HEK293 (cell line): ENCODE measurements around the gene LTO1.

ENCODE experiments used
- CTCF ChIA-PET: fragments of 350-600 bp; formaldehyde crosslinking; extraction: SDS; loops from one replicate; lab custom pipeline; 2021; ENCODE audit warnings: antibody characterized with exemption; lab: Yijun Ruan, JAX
- POLR2A ChIA-PET: fragments of 300-600 bp; formaldehyde crosslinking; extraction: SDS; loops from one replicate; lab custom pipeline; 2020; ENCODE audit warnings: antibody characterized with exemption, inconsistent platforms; lab: Yijun Ruan, JAX
- H3K27ac ChIP-seq: fragments of 200-500 bp; sonication (Bioruptor generic); 2 replicates; pipeline ENCODE4 v1.5.1; 2014; ENCODE audit warnings: low read depth, low read length, control low read depth, inconsistent platforms; ENCODE audit errors: extremely low read depth
- H3K36me3 ChIP-seq, 2 experiments: fragments of 200-500 bp in 1 of 2; sonication (Bioruptor generic) in 1 of 2; 1 replicate in 1 of 2; 2 replicates in 1 of 2; pipeline ENCODE4 v1.5.1; 2014 to 2017; ENCODE audit warnings: inconsistent platforms in 2 of 2, low read length in 2 of 2; ENCODE audit not compliant: control insufficient read depth in 2 of 2, insufficient read depth in 1 of 2
- H3K4me1 ChIP-seq: fragments of 200-500 bp; sonication (Bioruptor generic); 2 replicates; pipeline ENCODE4 v1.5.1; 2014; ENCODE audit warnings: mild to moderate bottlenecking, low read length, inconsistent platforms; ENCODE audit not compliant: control insufficient read depth, insufficient read depth
- H3K4me3 ChIP-seq: 2 replicates; pipeline ENCODE4 v1.5.1; 2011; ENCODE audit warnings: low read depth, mild to moderate bottlenecking, control low read depth, low read length, moderate library complexity
- H3K9me3 ChIP-seq: fragments of 200-500 bp; sonication (Bioruptor generic); 2 replicates; pipeline ENCODE4 v1.5.1; 2014; ENCODE audit warnings: low read depth, low read length, inconsistent platforms; ENCODE audit not compliant: control insufficient read depth, insufficient read depth
- IKZF3 ChIP-seq: fragments of 450-650 bp; IDR thresholded peaks from 2 replicates; pipeline ENCODE4 v1.5.0; 2018; ENCODE audit warnings: missing biosample characterization, mild to moderate bottlenecking, missing genetic modification characterization, moderate library complexity
- REPIN1 ChIP-seq: fragments of 450-650 bp; formaldehyde crosslinking; IDR thresholded peaks from 2 replicates; pipeline ENCODE4 v1.5.1; 2017; ENCODE audit warnings: missing biosample characterization, missing genetic modification characterization, low read depth
- SP3 ChIP-seq: fragments of 450-650 bp; formaldehyde crosslinking; IDR thresholded peaks from 2 replicates; pipeline ENCODE4 v1.5.1; 2016; ENCODE audit warnings: missing biosample characterization, missing genetic modification characterization
- ZNF132 ChIP-seq: fragments of 450-650 bp; formaldehyde crosslinking; IDR thresholded peaks from 2 replicates; pipeline ENCODE4 v1.5.1; 2017; ENCODE audit warnings: missing biosample characterization, missing genetic modification characterization, borderline replicate concordance
- ZNF140 ChIP-seq: fragments of 450-650 bp; formaldehyde crosslinking; IDR thresholded peaks from 2 replicates; pipeline ENCODE4 v1.5.1; 2016; ENCODE audit warnings: missing biosample characterization, missing genetic modification characterization
- ZNF16 ChIP-seq: fragments of 450-650 bp; formaldehyde crosslinking; IDR thresholded peaks from 2 replicates; pipeline ENCODE4 v1.5.1; 2016; ENCODE audit warnings: low read depth, missing biosample characterization, missing genetic modification characterization
- ZNF184 ChIP-seq: fragments of 450-650 bp; IDR thresholded peaks from 2 replicates; pipeline ENCODE4 v1.5.1; 2018; ENCODE audit warnings: missing biosample characterization, mild to moderate bottlenecking, missing genetic modification characterization
- ZNF2 ChIP-seq: fragments of 450-650 bp; formaldehyde crosslinking; IDR thresholded peaks from 2 replicates; pipeline ENCODE4 v1.5.1; 2016; ENCODE audit warnings: missing biosample characterization, missing genetic modification characterization
- ZNF239 ChIP-seq: fragments of 450-650 bp; formaldehyde crosslinking; IDR thresholded peaks from 2 replicates; pipeline ENCODE4 v1.5.1; 2016; ENCODE audit warnings: missing biosample characterization, missing genetic modification characterization
- ZNF558 ChIP-seq: fragments of 450-650 bp; formaldehyde crosslinking; IDR thresholded peaks from 2 replicates; pipeline ENCODE4 v1.5.1; 2016; ENCODE audit warnings: missing biosample characterization, missing genetic modification characterization
- ZNF626 ChIP-seq: fragments of 450-650 bp; sonication (Bioruptor Pico); formaldehyde crosslinking; IDR thresholded peaks from 2 replicates; pipeline ENCODE4 v1.5.1; 2018; ENCODE audit warnings: missing biosample characterization, missing genetic modification characterization, inconsistent platforms
- ZNF830 ChIP-seq: fragments of 450-650 bp; IDR thresholded peaks from 2 replicates; pipeline ENCODE4 v1.5.0; 2018; ENCODE audit warnings: missing biosample characterization, missing genetic modification characterization, low read depth, mild to moderate bottlenecking, moderate library complexity
- TF ChIP-seq, protein P1 (sequence below): fragments of 450-650 bp; formaldehyde crosslinking; IDR thresholded peaks from 2 replicates; pipeline ENCODE4 v1.5.1; 2016; ENCODE audit warnings: missing biosample characterization, missing genetic modification characterization
- TF ChIP-seq, protein P2 (sequence below): sonication (generic); formaldehyde crosslinking; IDR thresholded peaks from 2 replicates; pipeline ENCODE4 v1.8.1; 2022; ENCODE audit warnings: mild to moderate bottlenecking, moderate library complexity, missing genetic modification reagents
- TF ChIP-seq, protein P3 (sequence below): fragments of 450-650 bp; formaldehyde crosslinking; IDR thresholded peaks from 2 replicates; pipeline ENCODE4 v1.5.1; 2016; ENCODE audit warnings: missing biosample characterization, missing genetic modification characterization
- TF ChIP-seq, protein P4 (sequence below): fragments of 450-650 bp; formaldehyde crosslinking; IDR thresholded peaks from 2 replicates; pipeline ENCODE4 v1.5.1; 2017; ENCODE audit warnings: missing biosample characterization, missing genetic modification characterization
- TF ChIP-seq, protein P5 (sequence below): fragments of 450-650 bp; formaldehyde crosslinking; optimal IDR thresholded peaks from 2 replicates; pipeline ENCODE3; 2016; ENCODE audit warnings: missing biosample characterization, mild to moderate bottlenecking, missing genetic modification characterization
- TF ChIP-seq, protein P6 (sequence below): fragments of 450-650 bp; formaldehyde crosslinking; IDR thresholded peaks from 2 replicates; pipeline ENCODE4 v1.5.1; 2016; ENCODE audit warnings: missing biosample characterization, missing genetic modification characterization
- TF ChIP-seq, protein P7 (sequence below): fragments of 450-650 bp; formaldehyde crosslinking; IDR thresholded peaks from 2 replicates; pipeline ENCODE4 v1.5.1; 2016; ENCODE audit warnings: missing biosample characterization, missing genetic modification characterization

The LTO1 gene

DNA sequence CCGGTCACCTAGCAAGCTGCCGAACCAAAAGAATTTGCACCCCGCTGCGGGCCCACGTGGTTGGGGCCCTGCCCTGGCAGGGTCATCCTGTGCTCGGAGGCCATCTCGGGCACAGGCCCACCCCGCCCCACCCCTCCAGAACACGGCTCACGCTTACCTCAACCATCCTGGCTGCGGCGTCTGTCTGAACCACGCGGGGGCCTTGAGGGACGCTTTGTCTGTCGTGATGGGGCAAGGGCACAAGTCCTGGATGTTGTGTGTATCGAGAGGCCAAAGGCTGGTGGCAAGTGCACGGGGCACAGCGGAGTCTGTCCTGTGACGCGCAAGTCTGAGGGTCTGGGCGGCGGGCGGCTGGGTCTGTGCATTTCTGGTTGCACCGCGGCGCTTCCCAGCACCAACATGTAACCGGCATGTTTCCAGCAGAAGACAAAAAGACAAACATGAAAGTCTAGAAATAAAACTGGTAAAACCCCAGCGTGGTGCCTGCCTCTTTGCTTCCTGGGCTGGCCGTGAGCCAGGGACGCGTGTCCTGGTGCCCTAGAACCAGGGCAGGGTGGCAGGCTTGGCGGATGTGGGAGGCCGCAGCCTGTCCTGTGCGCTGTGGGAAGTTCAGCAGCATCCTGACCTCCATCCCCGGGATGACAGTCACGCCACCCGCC is 21.0 kb downstream of the LTO1 start:
- POLR2A ChIA-PET = interaction anchor here (0.9 kb wide), 1 partner anchor 17 kb away, joined by 3 read pairs; no protein-coding TSS in a partner anchor
- peaks cover 5 to 43% of the 10 kb centered on the region in 2 experiments; a peak in 1 of 3 replicates for H3K36me3 ChIP-seq

More for the DNA sequence above, 21.0 kb downstream of the LTO1 start:
- Histone ChIP-seq H3K9me3 (no peaks in the 10 kb centered on the region), H3K27ac (no peak overlapping the region), H3K4me1 (no peaks in the 10 kb centered on the region), H3K4me3 (no peak overlapping the region)
- TF ChIP-seq ZNF626 (tag by site-specific recombination) = no peak
- TF ChIP-seq, protein P1, sequence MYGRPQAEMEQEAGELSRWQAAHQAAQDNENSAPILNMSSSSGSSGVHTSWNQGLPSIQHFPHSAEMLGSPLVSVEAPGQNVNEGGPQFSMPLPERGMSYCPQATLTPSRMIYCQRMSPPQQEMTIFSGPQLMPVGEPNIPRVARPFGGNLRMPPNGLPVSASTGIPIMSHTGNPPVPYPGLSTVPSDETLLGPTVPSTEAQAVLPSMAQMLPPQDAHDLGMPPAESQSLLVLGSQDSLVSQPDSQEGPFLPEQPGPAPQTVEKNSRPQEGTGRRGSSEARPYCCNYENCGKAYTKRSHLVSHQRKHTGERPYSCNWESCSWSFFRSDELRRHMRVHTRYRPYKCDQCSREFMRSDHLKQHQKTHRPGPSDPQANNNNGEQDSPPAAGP (tag by site-specific recombination) = no peak
- TF ChIP-seq, protein P2, sequence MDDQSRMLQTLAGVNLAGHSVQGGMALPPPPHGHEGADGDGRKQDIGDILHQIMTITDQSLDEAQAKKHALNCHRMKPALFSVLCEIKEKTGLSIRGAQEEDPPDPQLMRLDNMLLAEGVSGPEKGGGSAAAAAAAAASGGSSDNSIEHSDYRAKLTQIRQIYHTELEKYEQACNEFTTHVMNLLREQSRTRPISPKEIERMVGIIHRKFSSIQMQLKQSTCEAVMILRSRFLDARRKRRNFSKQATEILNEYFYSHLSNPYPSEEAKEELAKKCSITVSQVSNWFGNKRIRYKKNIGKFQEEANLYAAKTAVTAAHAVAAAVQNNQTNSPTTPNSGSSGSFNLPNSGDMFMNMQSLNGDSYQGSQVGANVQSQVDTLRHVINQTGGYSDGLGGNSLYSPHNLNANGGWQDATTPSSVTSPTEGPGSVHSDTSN (CRISPR knock-in tag) = no peak
- no peak for TF ChIP-seq IKZF3 (tag by site-specific recombination)
- TF ChIP-seq, protein P3, sequence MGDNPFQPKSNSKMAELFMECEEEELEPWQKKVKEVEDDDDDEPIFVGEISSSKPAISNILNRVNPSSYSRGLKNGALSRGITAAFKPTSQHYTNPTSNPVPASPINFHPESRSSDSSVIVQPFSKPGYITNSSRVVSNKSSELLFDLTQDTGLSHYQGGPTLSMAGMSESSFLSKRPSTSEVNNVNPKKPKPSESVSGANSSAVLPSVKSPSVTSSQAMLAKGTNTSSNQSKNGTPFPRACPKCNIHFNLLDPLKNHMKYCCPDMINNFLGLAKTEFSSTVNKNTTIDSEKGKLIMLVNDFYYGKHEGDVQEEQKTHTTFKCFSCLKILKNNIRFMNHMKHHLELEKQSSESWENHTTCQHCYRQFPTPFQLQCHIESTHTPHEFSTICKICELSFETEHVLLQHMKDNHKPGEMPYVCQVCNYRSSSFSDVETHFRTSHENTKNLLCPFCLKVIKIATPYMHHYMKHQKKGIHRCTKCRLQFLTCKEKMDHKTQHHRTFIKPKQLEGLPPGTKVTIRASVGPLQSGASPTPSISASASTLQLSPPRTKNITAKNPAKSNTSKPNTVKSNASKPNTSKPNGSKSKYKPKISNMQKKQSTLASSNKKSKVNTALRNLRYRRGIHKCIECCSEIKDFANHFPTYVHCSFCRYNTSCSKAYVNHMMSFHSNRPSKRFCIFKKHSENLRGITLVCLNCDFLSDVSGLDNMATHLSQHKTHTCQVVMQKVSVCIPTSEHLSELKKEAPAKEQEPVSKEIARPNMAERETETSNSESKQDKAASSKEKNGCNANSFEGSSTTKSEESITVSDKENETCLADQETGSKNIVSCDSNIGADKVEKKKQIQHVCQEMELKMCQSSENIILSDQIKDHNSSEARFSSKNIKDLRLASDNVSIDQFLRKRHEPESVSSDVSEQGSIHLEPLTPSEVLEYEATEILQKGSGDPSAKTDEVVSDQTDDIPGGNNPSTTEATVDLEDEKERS = no peak
- no peak for TF ChIP-seq SP3 (tag by site-specific recombination)
- no peak for TF ChIP-seq ZNF2 (tag by site-specific recombination)
- TF ChIP-seq ZNF132 = no peak
- no peak for TF ChIP-seq ZNF830
- TF ChIP-seq, protein P4, sequence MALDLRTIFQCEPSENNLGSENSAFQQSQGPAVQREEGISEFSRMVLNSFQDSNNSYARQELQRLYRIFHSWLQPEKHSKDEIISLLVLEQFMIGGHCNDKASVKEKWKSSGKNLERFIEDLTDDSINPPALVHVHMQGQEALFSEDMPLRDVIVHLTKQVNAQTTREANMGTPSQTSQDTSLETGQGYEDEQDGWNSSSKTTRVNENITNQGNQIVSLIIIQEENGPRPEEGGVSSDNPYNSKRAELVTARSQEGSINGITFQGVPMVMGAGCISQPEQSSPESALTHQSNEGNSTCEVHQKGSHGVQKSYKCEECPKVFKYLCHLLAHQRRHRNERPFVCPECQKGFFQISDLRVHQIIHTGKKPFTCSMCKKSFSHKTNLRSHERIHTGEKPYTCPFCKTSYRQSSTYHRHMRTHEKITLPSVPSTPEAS (tag by site-specific recombination) = no peak
- TF ChIP-seq REPIN1 (tag by site-specific recombination) = no peak
- TF ChIP-seq, protein P5, sequence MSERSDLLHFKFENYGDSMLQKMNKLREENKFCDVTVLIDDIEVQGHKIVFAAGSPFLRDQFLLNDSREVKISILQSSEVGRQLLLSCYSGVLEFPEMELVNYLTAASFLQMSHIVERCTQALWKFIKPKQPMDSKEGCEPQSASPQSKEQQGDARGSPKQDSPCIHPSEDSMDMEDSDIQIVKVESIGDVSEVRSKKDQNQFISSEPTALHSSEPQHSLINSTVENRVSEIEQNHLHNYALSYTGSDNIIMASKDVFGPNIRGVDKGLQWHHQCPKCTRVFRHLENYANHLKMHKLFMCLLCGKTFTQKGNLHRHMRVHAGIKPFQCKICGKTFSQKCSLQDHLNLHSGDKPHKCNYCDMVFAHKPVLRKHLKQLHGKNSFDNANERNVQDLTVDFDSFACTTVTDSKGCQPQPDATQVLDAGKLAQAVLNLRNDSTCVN (tag by site-specific recombination) = no peak
- no peak for TF ChIP-seq ZNF140 (tag by site-specific recombination)
- no peak for TF ChIP-seq ZNF184 (tag by site-specific recombination)
- TF ChIP-seq, protein P6, sequence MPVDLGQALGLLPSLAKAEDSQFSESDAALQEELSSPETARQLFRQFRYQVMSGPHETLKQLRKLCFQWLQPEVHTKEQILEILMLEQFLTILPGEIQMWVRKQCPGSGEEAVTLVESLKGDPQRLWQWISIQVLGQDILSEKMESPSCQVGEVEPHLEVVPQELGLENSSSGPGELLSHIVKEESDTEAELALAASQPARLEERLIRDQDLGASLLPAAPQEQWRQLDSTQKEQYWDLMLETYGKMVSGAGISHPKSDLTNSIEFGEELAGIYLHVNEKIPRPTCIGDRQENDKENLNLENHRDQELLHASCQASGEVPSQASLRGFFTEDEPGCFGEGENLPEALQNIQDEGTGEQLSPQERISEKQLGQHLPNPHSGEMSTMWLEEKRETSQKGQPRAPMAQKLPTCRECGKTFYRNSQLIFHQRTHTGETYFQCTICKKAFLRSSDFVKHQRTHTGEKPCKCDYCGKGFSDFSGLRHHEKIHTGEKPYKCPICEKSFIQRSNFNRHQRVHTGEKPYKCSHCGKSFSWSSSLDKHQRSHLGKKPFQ = no peak
- no peak for TF ChIP-seq ZNF558 (tag by site-specific recombination)
- TF ChIP-seq, protein P7, sequence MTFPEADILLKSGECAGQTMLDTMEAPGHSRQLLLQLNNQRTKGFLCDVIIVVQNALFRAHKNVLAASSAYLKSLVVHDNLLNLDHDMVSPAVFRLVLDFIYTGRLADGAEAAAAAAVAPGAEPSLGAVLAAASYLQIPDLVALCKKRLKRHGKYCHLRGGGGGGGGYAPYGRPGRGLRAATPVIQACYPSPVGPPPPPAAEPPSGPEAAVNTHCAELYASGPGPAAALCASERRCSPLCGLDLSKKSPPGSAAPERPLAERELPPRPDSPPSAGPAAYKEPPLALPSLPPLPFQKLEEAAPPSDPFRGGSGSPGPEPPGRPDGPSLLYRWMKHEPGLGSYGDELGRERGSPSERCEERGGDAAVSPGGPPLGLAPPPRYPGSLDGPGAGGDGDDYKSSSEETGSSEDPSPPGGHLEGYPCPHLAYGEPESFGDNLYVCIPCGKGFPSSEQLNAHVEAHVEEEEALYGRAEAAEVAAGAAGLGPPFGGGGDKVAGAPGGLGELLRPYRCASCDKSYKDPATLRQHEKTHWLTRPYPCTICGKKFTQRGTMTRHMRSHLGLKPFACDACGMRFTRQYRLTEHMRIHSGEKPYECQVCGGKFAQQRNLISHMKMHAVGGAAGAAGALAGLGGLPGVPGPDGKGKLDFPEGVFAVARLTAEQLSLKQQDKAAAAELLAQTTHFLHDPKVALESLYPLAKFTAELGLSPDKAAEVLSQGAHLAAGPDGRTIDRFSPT = no peak
- no peak for TF ChIP-seq ZNF239 (tag by site-specific recombination)
- TF ChIP-seq ZNF16 (tag by site-specific recombination) = no peak
- CTCF ChIA-PET = interaction anchor here (0.5 to 1.4 kb wide), 2 partner anchors 9 to 11 kb away, joined by 3 to 5 read pairs; no protein-coding TSS in a partner anchor
